H54 (cell line): ENCODE results near the gene WASF2.

Experiments
- DNase-seq: peaks from one replicate; pipeline ENCODE4 v3.0.0; 2011; ENCODE audit warnings: low spot score, mixed read lengths; ENCODE audit not compliant: insufficient read length
- FAIRE-seq: peaks from 3 replicates; lab custom pipeline; 2011; peaks lifted over from hg19 to GRCh38; lab: Jason Lieb, UNC
- POLR2A ChIP-seq: IDR thresholded peaks from 2 replicates; pipeline ENCODE4 v1.6.1; 2011; ENCODE audit warnings: low read depth, mild to moderate bottlenecking, low read length

WASF2 gene

GRCh38 chr1:27374362-27375086, 115.4 kb downstream of the WASF2 start, which contains the start of gene FCN3:
TSS of gene FCN3 (minus strand) at chr1:27374824. CDS start at chr1:27374818, 6 bp downstream.
- TF ChIP-seq POLR2A = no peak
- no peak for DNase-seq
- FAIRE-seq = no peak

- DNase-seq (no peak), FAIRE-seq (no peak)
- no peak for TF ChIP-seq POLR2A
These were observed 116.9 kb downstream of the WASF2 start for GRCh38 chr1:27372808-27373690.

GRCh38 chr1:27372022-27372807, 117.8 kb downstream of the WASF2 start:
- TF ChIP-seq POLR2A = no peak
- no peak for DNase-seq
- FAIRE-seq = no peak

- FAIRE-seq (no peak), DNase-seq (no peak)
- no peak for TF ChIP-seq POLR2A
These were observed 120.9 kb downstream of the WASF2 start for GRCh38 chr1:27368869-27369582.

- FAIRE-seq = no peak
- no peak for TF ChIP-seq POLR2A
- no peak for DNase-seq
These were observed 122.8 kb downstream of the WASF2 start for GRCh38 chr1:27367160-27367650.

- TF ChIP-seq POLR2A = no peak; the same call in 1 of the 2 replicates
- FAIRE-seq (no peak), DNase-seq (peak; percentile 80)
These were observed 123.4 kb downstream of the WASF2 start, which contains the start of gene MAP3K6 for GRCh38 chr1:27366411-27367159. TSS of gene MAP3K6 (minus strand) at chr1:27366961. CDS start at chr1:27366597, 364 bp downstream.

GRCh38 chr1:27366113-27366410, 123.9 kb downstream of the WASF2 start:
- DNase-seq (peak; percentile 61), FAIRE-seq (no peak)
- peak; percentile 40; the same call in 1 of the 2 replicates for TF ChIP-seq POLR2A

- TF ChIP-seq POLR2A = no peak
- DNase-seq (peak; percentile 86), FAIRE-seq (peak; percentile 27)
These were observed 124.4 kb downstream of the WASF2 start for GRCh38 chr1:27365372-27366112.

- no peak for FAIRE-seq
- no peak for TF ChIP-seq POLR2A
- DNase-seq = no peak
These were observed 125.1 kb downstream of the WASF2 start for GRCh38 chr1:27364696-27365371.

- TF ChIP-seq POLR2A = no peak
- FAIRE-seq (no peak), DNase-seq (no peak)
These were observed 125.9 kb downstream of the WASF2 start for GRCh38 chr1:27363766-27364695.
